ENCODE results near the gene PRODH2.

DNA sequence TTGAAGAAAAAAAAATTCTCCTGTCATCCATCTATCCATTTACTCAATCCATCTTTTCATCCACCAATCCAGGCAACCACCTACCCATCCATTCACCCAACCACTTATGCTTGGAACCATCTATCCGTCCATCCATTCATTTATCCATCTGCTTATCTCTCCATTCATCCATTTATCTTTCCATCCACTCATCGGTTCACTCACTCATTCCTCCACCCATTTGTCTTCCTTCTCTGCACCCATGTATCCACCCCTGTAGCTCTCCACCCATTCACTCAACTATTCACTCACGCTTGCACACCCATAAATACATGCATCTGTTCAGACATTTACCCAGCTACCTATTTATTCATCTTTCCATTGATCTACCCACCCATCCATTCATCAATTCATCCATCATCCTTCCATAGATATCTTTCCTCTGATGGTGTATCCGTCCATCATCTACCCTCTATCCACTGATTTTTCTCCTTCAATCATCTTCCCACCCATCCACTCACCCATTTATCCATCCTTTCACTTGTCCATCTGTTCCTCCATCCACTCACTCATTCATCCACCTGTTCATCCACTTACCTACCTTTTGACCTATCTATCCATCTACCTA is 30.1 kb upstream of the PRODH2 start:
- TF ChIP-seq, protein P1, sequence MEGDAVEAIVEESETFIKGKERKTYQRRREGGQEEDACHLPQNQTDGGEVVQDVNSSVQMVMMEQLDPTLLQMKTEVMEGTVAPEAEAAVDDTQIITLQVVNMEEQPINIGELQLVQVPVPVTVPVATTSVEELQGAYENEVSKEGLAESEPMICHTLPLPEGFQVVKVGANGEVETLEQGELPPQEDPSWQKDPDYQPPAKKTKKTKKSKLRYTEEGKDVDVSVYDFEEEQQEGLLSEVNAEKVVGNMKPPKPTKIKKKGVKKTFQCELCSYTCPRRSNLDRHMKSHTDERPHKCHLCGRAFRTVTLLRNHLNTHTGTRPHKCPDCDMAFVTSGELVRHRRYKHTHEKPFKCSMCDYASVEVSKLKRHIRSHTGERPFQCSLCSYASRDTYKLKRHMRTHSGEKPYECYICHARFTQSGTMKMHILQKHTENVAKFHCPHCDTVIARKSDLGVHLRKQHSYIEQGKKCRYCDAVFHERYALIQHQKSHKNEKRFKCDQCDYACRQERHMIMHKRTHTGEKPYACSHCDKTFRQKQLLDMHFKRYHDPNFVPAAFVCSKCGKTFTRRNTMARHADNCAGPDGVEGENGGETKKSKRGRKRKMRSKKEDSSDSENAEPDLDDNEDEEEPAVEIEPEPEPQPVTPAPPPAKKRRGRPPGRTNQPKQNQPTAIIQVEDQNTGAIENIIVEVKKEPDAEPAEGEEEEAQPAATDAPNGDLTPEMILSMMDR (IDR thresholded peaks at IDR 0.05; ENCODE audit: poor library complexity), result no peak
- TF ChIP-seq EZH2 (IDR thresholded peaks at IDR 0.05; ENCODE audit: borderline replicate concordance) (no peak), EZH2phosphoT487 (IDR thresholded peaks at IDR 0.05; ENCODE audit: low read depth, severe bottlenecking, unreplicated experiment) (no peak)

All from hepatocyte (in vitro differentiated cells).